Activated CD4-positive, alpha-beta T cell treated with anti-CD3 and anti-CD28 coated beads, Interleukin-2, amount 50 U/mL, for 24 hours (primary cell): Measurements from ENCODE around the gene TMEM132D.
"Not testable (repeated sequence)": the region's sequence is repeated elsewhere in the genome, so short reads cannot be mapped to it uniquely, and the experiment has no call there.

Source experiments
- DNase-seq, 2 donors: peaks; one replicate each; pipeline ENCODE4 v3.0.0-alpha.2; 2020; ENCODE audit warnings: low read depth in 1 of 2, low spot score in 1 of 2

TMEM132D gene

GRCh38 chr12:129076441-129077320 is 827.1 kb downstream of the TMEM132D start:
- no peak for DNase-seq

GRCh38 chr12:129075460-129076208 is 828.2 kb downstream of the TMEM132D start:
- no peak for DNase-seq

GRCh38 chr12:129074379-129074778 is 829.4 kb downstream of the TMEM132D start:
- DNase-seq: no peak

- no peak for DNase-seq
These were observed 830.5 kb downstream of the TMEM132D start for GRCh38 chr12:129073157-129073915.

GRCh38 chr12:129071362-129071761 is 832.5 kb downstream of the TMEM132D start:
- DNase-seq: no peak

GRCh38 chr12:129069886-129070285 is 833.9 kb downstream of the TMEM132D start:
- DNase-seq: no peak

- DNase-seq: no peak
These were observed 835.1 kb downstream of the TMEM132D start for GRCh38 chr12:129068684-129069083.

GRCh38 chr12:129067491-129067890 is 836.3 kb downstream of the TMEM132D start:
- DNase-seq: no peak

GRCh38 chr12:129064209-129064855 is 839.5 kb downstream of the TMEM132D start:
- no peak for DNase-seq

- no peak for DNase-seq
These were observed 840.2 kb downstream of the TMEM132D start for GRCh38 chr12:129063600-129063999.

GRCh38 chr12:129053232-129053631 is 850.6 kb downstream of the TMEM132D start:
- no peak for DNase-seq

GRCh38 chr12:129052373-129052772 is 851.5 kb downstream of the TMEM132D start:
- no peak for DNase-seq

GRCh38 chr12:129049917-129050316 is 853.9 kb downstream of the TMEM132D start:
- no peak for DNase-seq

- DNase-seq: not testable (repeated sequence)
These were observed 860.5 kb downstream of the TMEM132D start for GRCh38 chr12:129043334-129043733.

GRCh38 chr12:129036135-129036534 is 867.7 kb downstream of the TMEM132D start:
- no peak for DNase-seq

GRCh38 chr12:129034558-129035289 is 869.1 kb downstream of the TMEM132D start:
- DNase-seq: no peak

GRCh38 chr12:129028844-129029243 is 875.0 kb downstream of the TMEM132D start:
- DNase-seq: no peak

GRCh38 chr12:129025055-129025454 is 878.8 kb downstream of the TMEM132D start:
- DNase-seq: no peak
